Thyroid gland (tissue), 4 donors: ENCODE measurements around the gene SCP2. TPM values are rescaled to one million over a fixed set of nuclear protein-coding genes. Genes with fewer than 3 reads are reported as not detected.

ENCODE experiments used
- DNase-seq, 2 donors: peaks; one replicate each; pipeline ENCODE4 v3.0.0-alpha.2; 2019
- H3K27ac ChIP-seq, 3 donors: fragments of 200-600 bp; sonication (generic); 1 replicate in 2 of 3; 2 replicates in 1 of 3; pipeline ENCODE4 v1.5.1; 2016 to 2019; ENCODE audit warnings: mild to moderate bottlenecking in 1 of 3, moderate library complexity in 1 of 3
- H3K27me3 ChIP-seq: fragments of 200-600 bp; sonication (generic); one replicate; pipeline ENCODE4 v1.5.1; 2019
- H3K36me3 ChIP-seq, 2 donors: fragments of 200-600 bp; sonication (generic); one replicate each; pipeline ENCODE4 v1.5.1; 2016 to 2019
- H3K4me1 ChIP-seq, 2 donors: fragments of 200-600 bp; sonication (generic); one replicate each; pipeline ENCODE4 v1.5.1; 2017 to 2019
- H3K4me3 ChIP-seq, 3 donors: fragments of 200-600 bp; sonication (generic); replicated peaks in 1 of 3; 1 replicate in 2 of 3; 2 replicates in 1 of 3; pipeline ENCODE4 v1.5.1; 2016; ENCODE audit warnings: mild to moderate bottlenecking in 1 of 3
- H3K9me3 ChIP-seq: fragments of 200-600 bp; sonication (generic); one replicate; pipeline ENCODE4 v1.5.1; 2017
- POLR2A ChIP-seq, 2 donors: fragments of 450-650 bp; IDR thresholded peaks; one replicate each; pipeline ENCODE4 v1.6.1; 2017; ENCODE audit warnings: antibody characterized with exemption in 2 of 2, mild to moderate bottlenecking in 2 of 2, moderate library complexity in 1 of 2
- WGBS, 2 donors: methylation state at CpG; one replicate each; pipeline ENCODE4 v1.1.5; 2017; 5-methylcytosine and 5-hydroxymethylcytosine counted together
- intact Hi-C: fragments of 100-400 bp; cut with DNase I; formaldehyde crosslinking; loops from one replicate; pipeline ENCODE4 v1.15.1; 2023
- total RNA-seq, 4 donors: library from RNA; depleted of rRNA; stranded (reverse); fragments of >200 nt; gene quantifications; one replicate each; pipeline ENCODE4 v1.2.3, GENCODE V29; 2016
- TF ChIP-seq, protein P1 (sequence below), 6 experiments: fragments of 200-600 bp in 3 of 6; fragments of 450-650 bp in 3 of 6; sonication (generic) in 3 of 6; IDR thresholded peaks; one replicate each; pipeline ENCODE4 v1.5.1; 2016 to 2019; ENCODE audit warnings: antibody characterized with exemption in 6 of 6, mild to moderate bottlenecking in 2 of 6, inconsistent platforms in 1 of 6, moderate library complexity in 1 of 6

The SCP2 gene, protein sequence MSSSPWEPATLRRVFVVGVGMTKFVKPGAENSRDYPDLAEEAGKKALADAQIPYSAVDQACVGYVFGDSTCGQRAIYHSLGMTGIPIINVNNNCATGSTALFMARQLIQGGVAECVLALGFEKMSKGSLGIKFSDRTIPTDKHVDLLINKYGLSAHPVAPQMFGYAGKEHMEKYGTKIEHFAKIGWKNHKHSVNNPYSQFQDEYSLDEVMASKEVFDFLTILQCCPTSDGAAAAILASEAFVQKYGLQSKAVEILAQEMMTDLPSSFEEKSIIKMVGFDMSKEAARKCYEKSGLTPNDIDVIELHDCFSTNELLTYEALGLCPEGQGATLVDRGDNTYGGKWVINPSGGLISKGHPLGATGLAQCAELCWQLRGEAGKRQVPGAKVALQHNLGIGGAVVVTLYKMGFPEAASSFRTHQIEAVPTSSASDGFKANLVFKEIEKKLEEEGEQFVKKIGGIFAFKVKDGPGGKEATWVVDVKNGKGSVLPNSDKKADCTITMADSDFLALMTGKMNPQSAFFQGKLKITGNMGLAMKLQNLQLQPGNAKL
- total RNA-seq = 100 to 1,000 TPM; 114 to 181 (median 164) TPM

DNA sequence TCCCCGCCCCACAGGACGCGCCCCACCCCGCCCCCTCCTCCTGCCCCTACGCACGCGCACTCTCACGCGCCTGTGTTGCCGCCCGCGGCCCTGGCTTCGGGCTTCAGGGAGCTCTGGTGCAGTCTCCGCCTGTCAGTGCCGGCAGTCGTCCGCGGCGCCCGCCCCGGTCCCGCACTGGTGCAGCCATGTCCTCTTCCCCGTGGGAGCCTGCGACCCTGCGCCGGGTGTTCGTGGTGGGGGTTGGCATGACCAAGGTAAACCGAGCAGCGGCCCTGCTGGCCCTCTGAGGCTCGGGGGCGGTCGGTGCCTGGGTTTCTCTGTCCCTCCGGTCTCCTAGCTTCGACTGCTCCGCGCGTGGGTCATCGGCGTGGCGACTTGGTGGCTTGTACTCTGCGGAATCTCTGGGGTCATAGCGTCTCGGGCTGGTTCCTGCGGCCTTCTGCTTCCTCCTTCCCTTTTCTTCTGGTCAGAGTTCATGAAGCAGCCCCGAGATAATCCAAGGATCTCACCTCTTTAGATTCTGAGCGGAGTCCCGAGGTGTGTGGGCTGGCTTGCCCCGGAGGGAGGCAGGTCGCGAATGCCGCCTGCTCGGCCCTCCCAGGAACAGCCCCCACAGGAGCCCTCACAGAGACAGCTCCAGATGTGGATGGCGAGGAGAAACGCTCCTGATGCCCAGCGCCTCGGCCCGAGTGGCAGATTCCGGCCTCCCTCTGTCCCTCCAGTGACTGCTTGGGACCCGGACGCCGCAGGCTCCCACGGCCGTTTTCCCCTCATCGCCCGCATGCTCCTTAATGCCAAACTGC lies at the start of gene SCP2:
SCP2 (plus strand) TSS at position 65 of the 803 bp plus-strand sequence; CDS start at position 186, 121 bp downstream.
- H3K9me3 ChIP-seq = no peaks in the 10 kb centered on the region
- TF ChIP-seq, protein P1, sequence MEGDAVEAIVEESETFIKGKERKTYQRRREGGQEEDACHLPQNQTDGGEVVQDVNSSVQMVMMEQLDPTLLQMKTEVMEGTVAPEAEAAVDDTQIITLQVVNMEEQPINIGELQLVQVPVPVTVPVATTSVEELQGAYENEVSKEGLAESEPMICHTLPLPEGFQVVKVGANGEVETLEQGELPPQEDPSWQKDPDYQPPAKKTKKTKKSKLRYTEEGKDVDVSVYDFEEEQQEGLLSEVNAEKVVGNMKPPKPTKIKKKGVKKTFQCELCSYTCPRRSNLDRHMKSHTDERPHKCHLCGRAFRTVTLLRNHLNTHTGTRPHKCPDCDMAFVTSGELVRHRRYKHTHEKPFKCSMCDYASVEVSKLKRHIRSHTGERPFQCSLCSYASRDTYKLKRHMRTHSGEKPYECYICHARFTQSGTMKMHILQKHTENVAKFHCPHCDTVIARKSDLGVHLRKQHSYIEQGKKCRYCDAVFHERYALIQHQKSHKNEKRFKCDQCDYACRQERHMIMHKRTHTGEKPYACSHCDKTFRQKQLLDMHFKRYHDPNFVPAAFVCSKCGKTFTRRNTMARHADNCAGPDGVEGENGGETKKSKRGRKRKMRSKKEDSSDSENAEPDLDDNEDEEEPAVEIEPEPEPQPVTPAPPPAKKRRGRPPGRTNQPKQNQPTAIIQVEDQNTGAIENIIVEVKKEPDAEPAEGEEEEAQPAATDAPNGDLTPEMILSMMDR (IDR thresholded peaks at IDR 0.05) = no peak
- TF ChIP-seq POLR2A (IDR thresholded peaks at IDR 0.05) = peak in 1 of 2 donors; percentile 74
- DNase-seq = peak; percentile 75 to 82
- intact Hi-C loops = loop anchor here (10.0 kb wide), 1 partner anchor 257 kb away; no protein-coding TSS in a partner anchor
- H3K36me3 ChIP-seq = no peaks in the 10 kb centered on the region
- no peaks in the 10 kb centered on the region for H3K27me3 ChIP-seq
- peaks cover 11 to 24% of the 10 kb centered on the region in 2 donors for H3K4me1 ChIP-seq
- H3K27ac ChIP-seq = peak within 1 kb of the TSS in 2 of 3 donors; percentile 54 to 69
- 2 to 3% methylated on average over 25 to 42 of the region's 65 CpGs for WGBS, 2 donors
- peak within 1 kb of the TSS; percentile 24 to 65 (median 53) for H3K4me3 ChIP-seq

DNA sequence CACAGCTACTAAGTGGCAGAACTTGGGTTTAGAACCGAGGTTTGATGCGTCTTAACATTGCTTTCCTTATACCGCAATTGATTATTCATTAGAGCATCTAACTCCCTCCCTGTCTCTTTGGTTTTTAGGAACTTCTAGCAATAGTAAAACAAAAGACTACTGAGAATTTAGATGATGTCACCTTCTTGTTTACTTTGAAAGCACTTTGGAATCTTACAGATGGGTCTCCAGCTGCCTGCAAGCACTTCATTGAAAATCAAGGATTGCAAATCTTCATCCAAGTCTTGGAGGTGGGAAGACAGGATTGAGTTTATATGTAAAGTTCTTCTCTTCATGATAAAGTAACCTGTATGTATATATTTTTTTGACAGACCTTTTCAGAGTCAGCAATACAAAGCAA lies 49.5 kb upstream of the SCP2 start:
- intact Hi-C loops = no loop called here
- no peak for DNase-seq
- H3K27me3 ChIP-seq = no peaks in the 10 kb centered on the region
- no peak for TF ChIP-seq POLR2A (IDR thresholded peaks at IDR 0.05)
- TF ChIP-seq, protein P1 (IDR thresholded peaks at IDR 0.05) = no peak
- peak overlapping the region; percentile 29 to 82 (median 34) for H3K27ac ChIP-seq
- 88 to 91% methylated on average over 3 of the region's 3 CpGs for WGBS, 2 donors
- no peaks in the 10 kb centered on the region for H3K36me3 ChIP-seq
- H3K4me1 ChIP-seq = peaks cover 24 to 39% of the 10 kb centered on the region in 2 donors
- no peak overlapping the region for H3K4me3 ChIP-seq
- no peaks in the 10 kb centered on the region for H3K9me3 ChIP-seq

DNA sequence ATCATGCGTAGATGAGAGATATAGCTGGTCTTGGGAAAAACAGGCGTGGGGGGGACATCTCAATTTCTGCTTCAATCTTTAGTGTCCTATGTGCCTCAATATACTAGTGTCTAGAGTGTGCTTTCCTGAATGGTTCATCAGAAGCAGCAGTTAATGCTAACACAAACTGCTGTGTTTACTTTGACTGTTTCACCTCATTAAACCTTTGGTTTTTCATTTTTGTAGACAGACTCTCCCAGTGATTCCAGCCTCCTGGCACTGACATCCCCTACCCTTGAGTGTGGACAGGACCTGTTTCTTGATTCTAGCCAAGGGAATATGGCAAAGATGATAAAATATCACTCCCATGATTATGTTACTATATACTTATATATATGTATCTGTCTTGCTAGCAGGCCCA lies 46.9 kb upstream of the SCP2 start:
- H3K4me1 ChIP-seq = peaks cover 24 to 39% of the 10 kb centered on the region in 2 donors
- H3K4me3 ChIP-seq = no peak overlapping the region
- intact Hi-C loops = no loop called here
- TF ChIP-seq, protein P1 (IDR thresholded peaks at IDR 0.05) = no peak
- H3K27ac ChIP-seq = peak overlapping the region; percentile 73 to 85 (median 75)
- no peaks in the 10 kb centered on the region for H3K27me3 ChIP-seq
- no peaks in the 10 kb centered on the region for H3K9me3 ChIP-seq
- DNase-seq = peak; percentile 57 to 67
- 62 to 76% methylated on average over 2 of the region's 2 CpGs for WGBS, 2 donors
- H3K36me3 ChIP-seq = no peaks in the 10 kb centered on the region

DNA sequence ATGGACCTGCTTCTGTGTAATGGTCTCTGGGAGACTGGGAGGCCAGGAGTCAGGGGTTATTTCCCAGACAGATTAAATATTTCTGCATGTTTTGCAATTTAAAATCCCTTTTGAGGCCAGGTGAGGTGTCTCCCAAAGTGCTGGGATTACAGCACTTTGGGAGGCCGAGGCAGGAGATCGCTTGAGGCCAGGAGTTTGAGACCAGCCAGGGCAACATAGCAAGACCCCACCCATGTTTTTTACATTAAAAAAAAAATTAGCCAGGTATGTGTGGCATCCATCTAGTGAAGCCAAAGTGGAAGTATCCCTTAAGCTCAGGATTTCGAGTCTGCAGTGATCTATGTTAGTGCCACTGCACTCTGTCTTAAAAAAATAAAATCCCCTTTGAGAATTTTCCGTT lies 39.6 kb upstream of the SCP2 start:
- WGBS, 2 donors = 87 to 90% methylated on average over 4 of the region's 4 CpGs
- Histone ChIP-seq H3K4me3 (no peak overlapping the region), H3K36me3 (peaks cover 0 to 3% of the 10 kb centered on the region in 2 donors), H3K27me3 (no peaks in the 10 kb centered on the region), H3K27ac (no peak overlapping the region), H3K4me1 (no peaks in the 10 kb centered on the region), H3K9me3 (no peaks in the 10 kb centered on the region)
- TF ChIP-seq, protein P1 (IDR thresholded peaks at IDR 0.05) = no peak
- no peak for TF ChIP-seq POLR2A (IDR thresholded peaks at IDR 0.05)
- no peak for DNase-seq
- intact Hi-C loops = no loop called here
